ENCODE measurements around the gene MGST2. TPM values are rescaled to one million over a fixed set of nuclear protein-coding genes. Genes with fewer than 3 reads are reported as not detected.
"Not testable (repeated sequence)": the region's sequence is repeated elsewhere in the genome, so short reads cannot be mapped to it uniquely, and the experiment has no call there.

Gene MGST2
- total RNA-seq, 2 donors from 2014 or later, result 24.3 to 35.5 TPM

- Histone ChIP-seq H3K9me3 (no peaks in the 10 kb centered on the region), H3K4me3 (no peak overlapping the region), H3K36me3 (no peaks in the 10 kb centered on the region), H3K27me3 (replicated peaks; ENCODE audit: insufficient read depth) (no peaks in the 10 kb centered on the region), H3K4me1 (ENCODE audit: control insufficient read depth in 1 of 2, low read depth in 2 of 2) (no peaks in the 10 kb centered on the region), H3K27ac (no peak overlapping the region)
- DNase-seq (ENCODE audit: low spot score), result no peak
- ATAC-seq (ENCODE audit: insufficient number of reproducible peaks, low FRiP score, low read depth), result no peak
- no peak for TF ChIP-seq CTCF (IDR thresholded peaks at IDR 0.05)
Measured at GRCh38 chr4:139630126-139630495, 35.5 kb upstream of the MGST2 start.

GRCh38 chr4:139630991-139631390 lies 34.6 kb upstream of the MGST2 start:
- no peaks in the 10 kb centered on the region for H3K36me3 ChIP-seq
- DNase-seq (ENCODE audit: low spot score) (no peak), ATAC-seq (ENCODE audit: insufficient number of reproducible peaks, low FRiP score, low read depth) (no peak)
- no peaks in the 10 kb centered on the region for H3K4me1 ChIP-seq (ENCODE audit: control insufficient read depth in 1 of 2, low read depth in 2 of 2)
- H3K4me3 ChIP-seq, result no peak overlapping the region
- no peak for TF ChIP-seq CTCF (IDR thresholded peaks at IDR 0.05)
- no peaks in the 10 kb centered on the region for H3K27me3 ChIP-seq (replicated peaks; ENCODE audit: insufficient read depth)
- no peaks in the 10 kb centered on the region for H3K9me3 ChIP-seq
- no peak overlapping the region for H3K27ac ChIP-seq

- DNase-seq (ENCODE audit: low spot score) (no peak), ATAC-seq (ENCODE audit: insufficient number of reproducible peaks, low FRiP score, low read depth) (no peak)
- Histone ChIP-seq H3K4me1 (ENCODE audit: control insufficient read depth in 1 of 2, low read depth in 2 of 2) (no peaks in the 10 kb centered on the region), H3K4me3 (no peak overlapping the region), H3K36me3 (no peaks in the 10 kb centered on the region), H3K9me3 (no peaks in the 10 kb centered on the region), H3K27me3 (replicated peaks; ENCODE audit: insufficient read depth) (no peaks in the 10 kb centered on the region), H3K27ac (no peak overlapping the region)
- TF ChIP-seq CTCF (IDR thresholded peaks at IDR 0.05), result no peak
Measured at GRCh38 chr4:139631791-139632190, 33.8 kb upstream of the MGST2 start.

- not testable (repeated sequence) for H3K9me3 ChIP-seq; H3K4me1 ChIP-seq (ENCODE audit: control insufficient read depth in 1 of 2, low read depth in 2 of 2); DNase-seq (ENCODE audit: low spot score); H3K27ac ChIP-seq; H3K27me3 ChIP-seq (replicated peaks; ENCODE audit: insufficient read depth); H3K4me3 ChIP-seq; ATAC-seq (ENCODE audit: insufficient number of reproducible peaks, low FRiP score, low read depth); H3K36me3 ChIP-seq
Measured at GRCh38 chr4:139632739-139633138, 32.9 kb upstream of the MGST2 start.

GRCh38 chr4:139633195-139633594 lies 32.4 kb upstream of the MGST2 start:
- Histone ChIP-seq H3K36me3 (no peaks in the 10 kb centered on the region), H3K27me3 (replicated peaks; ENCODE audit: insufficient read depth) (no peaks in the 10 kb centered on the region), H3K4me1 (ENCODE audit: control insufficient read depth in 1 of 2, low read depth in 2 of 2) (no peaks in the 10 kb centered on the region), H3K9me3 (no peaks in the 10 kb centered on the region), H3K27ac (no peak overlapping the region), H3K4me3 (peak overlapping the region; percentile 67)
- DNase-seq (ENCODE audit: low spot score) (no peak), ATAC-seq (ENCODE audit: insufficient number of reproducible peaks, low FRiP score, low read depth) (no peak)
- TF ChIP-seq CTCF (IDR thresholded peaks at IDR 0.05), result no peak

- Histone ChIP-seq H3K36me3 (no peaks in the 10 kb centered on the region), H3K9me3 (no peaks in the 10 kb centered on the region), H3K27me3 (replicated peaks; ENCODE audit: insufficient read depth) (no peaks in the 10 kb centered on the region), H3K4me3 (peak overlapping the region; percentile 67), H3K4me1 (ENCODE audit: control insufficient read depth in 1 of 2, low read depth in 2 of 2) (no peaks in the 10 kb centered on the region), H3K27ac (no peak overlapping the region)
- TF ChIP-seq CTCF (IDR thresholded peaks at IDR 0.05), result peak; percentile 49
- ATAC-seq (ENCODE audit: insufficient number of reproducible peaks, low FRiP score, low read depth) (peak; percentile 55), DNase-seq (ENCODE audit: low spot score) (no peak)
Measured at GRCh38 chr4:139633661-139634060, 32.0 kb upstream of the MGST2 start.

Data from thoracic aorta (tissue), 2 donors.